Gastrocnemius medialis (tissue), 4 donors: ENCODE results near the gene STX8. TPM values are rescaled to one million over a fixed set of nuclear protein-coding genes. Genes with fewer than 3 reads are reported as not detected.

Experiments used
- ATAC-seq, 2 donors: fragments of 150-250 bp; one replicate each; pipeline ENCODE4 v1.9.1; 2016
- DNase-seq, 2 donors: peaks; one replicate each; pipeline ENCODE4 v3.0.0-alpha.2; 2019
- H3K27ac ChIP-seq, 4 donors: fragments of 200-600 bp; sonication (generic); 1 replicate in 1 of 4; 2 replicates in 3 of 4; pipeline ENCODE4 v1.5.1; 2016 to 2018; ENCODE audit warnings: mild to moderate bottlenecking in 2 of 4, moderate library complexity in 1 of 4
- H3K27me3 ChIP-seq, 3 donors: fragments of 200-600 bp; sonication (generic) in 2 of 3; 1 replicate in 1 of 3; 2 replicates in 2 of 3; pipeline versions ENCODE4 v1.5.1 to v1.6.0; 2016 to 2019; ENCODE audit warnings: mild to moderate bottlenecking in 1 of 3, moderate library complexity in 1 of 3
- H3K36me3 ChIP-seq, 2 donors: fragments of 200-600 bp; sonication (generic) in 1 of 2; one replicate each; pipeline ENCODE4 v1.5.1; 2017 to 2018
- H3K4me1 ChIP-seq, 2 donors: fragments of 200-600 bp; sonication (generic) in 1 of 2; one replicate each; pipeline ENCODE4 v1.5.1; 2016 to 2017; ENCODE audit warnings: mild to moderate bottlenecking in 2 of 2
- H3K4me3 ChIP-seq, 4 donors: fragments of 200-600 bp; sonication (generic) in 3 of 4; 1 replicate in 1 of 4; 2 replicates in 3 of 4; pipeline ENCODE4 v1.5.1; 2016 to 2019; ENCODE audit warnings: mild to moderate bottlenecking in 2 of 4
- H3K9me3 ChIP-seq, 3 donors: fragments of 200-600 bp; sonication (generic) in 2 of 3; 1 replicate in 1 of 3; 2 replicates in 2 of 3; pipeline ENCODE4 v1.5.1; 2016 to 2019
- POLR2A ChIP-seq, 2 donors: fragments of 450-650 bp; IDR thresholded peaks; one replicate each; pipeline ENCODE4 v1.6.1; 2017; ENCODE audit warnings: antibody characterized with exemption in 2 of 2, mild to moderate bottlenecking in 2 of 2, moderate library complexity in 2 of 2
- in situ Hi-C, 4 donors: fragments of 200-750 bp; cut with MboI; loops; one replicate each; pipeline versions ENCODE4 v1.15.0 to v1.8.0; 2017; ENCODE audit warnings: low sequenced_read_pairs in 4 of 4
- intact Hi-C: fragments of 100-400 bp; cut with DNase I; formaldehyde crosslinking; loops from one replicate; pipeline ENCODE4 v1.15.1; 2023; ENCODE audit warnings: low total_unique reads
- total RNA-seq, 4 donors: library from RNA; depleted of rRNA; stranded (reverse); fragments of >200 nt; gene quantifications; one replicate each; pipeline versions ENCODE4 v1.1.0 to v1.2.3, GENCODE V29; 2016
- TF ChIP-seq, protein P1 (sequence below), 5 experiments: fragments of 450-650 bp in 3 of 5; fragments of 200-600 bp in 2 of 5; sonication (generic) in 2 of 5; IDR thresholded peaks in 4 of 5; conservative IDR thresholded peaks in 1 of 5; 1 replicate in 4 of 5; 2 replicates in 1 of 5; pipeline ENCODE4 v1.5.1; 2016 to 2019; ENCODE audit warnings: antibody characterized with exemption in 5 of 5, mild to moderate bottlenecking in 3 of 5, moderate library complexity in 3 of 5

STX8 gene
- total RNA-seq, 4 donors from 2014 or later = 39.1 to 67.7 (median 58.2) TPM

- H3K36me3 ChIP-seq = no peaks in the 10 kb centered on the region
- ATAC-seq = no peak
- H3K4me3 ChIP-seq = no peak overlapping the region
- no peaks in the 10 kb centered on the region for H3K4me1 ChIP-seq
- no peaks in the 10 kb centered on the region for H3K9me3 ChIP-seq
- no peak for DNase-seq
- in situ Hi-C loops (no loop called here), intact Hi-C loops (loop anchor here (2.0 kb wide), 1 partner anchor 68 kb away; no protein-coding TSS in a partner anchor)
- TF ChIP-seq POLR2A (IDR thresholded peaks at IDR 0.05) = no peak
- TF ChIP-seq, protein P1, sequence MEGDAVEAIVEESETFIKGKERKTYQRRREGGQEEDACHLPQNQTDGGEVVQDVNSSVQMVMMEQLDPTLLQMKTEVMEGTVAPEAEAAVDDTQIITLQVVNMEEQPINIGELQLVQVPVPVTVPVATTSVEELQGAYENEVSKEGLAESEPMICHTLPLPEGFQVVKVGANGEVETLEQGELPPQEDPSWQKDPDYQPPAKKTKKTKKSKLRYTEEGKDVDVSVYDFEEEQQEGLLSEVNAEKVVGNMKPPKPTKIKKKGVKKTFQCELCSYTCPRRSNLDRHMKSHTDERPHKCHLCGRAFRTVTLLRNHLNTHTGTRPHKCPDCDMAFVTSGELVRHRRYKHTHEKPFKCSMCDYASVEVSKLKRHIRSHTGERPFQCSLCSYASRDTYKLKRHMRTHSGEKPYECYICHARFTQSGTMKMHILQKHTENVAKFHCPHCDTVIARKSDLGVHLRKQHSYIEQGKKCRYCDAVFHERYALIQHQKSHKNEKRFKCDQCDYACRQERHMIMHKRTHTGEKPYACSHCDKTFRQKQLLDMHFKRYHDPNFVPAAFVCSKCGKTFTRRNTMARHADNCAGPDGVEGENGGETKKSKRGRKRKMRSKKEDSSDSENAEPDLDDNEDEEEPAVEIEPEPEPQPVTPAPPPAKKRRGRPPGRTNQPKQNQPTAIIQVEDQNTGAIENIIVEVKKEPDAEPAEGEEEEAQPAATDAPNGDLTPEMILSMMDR (IDR thresholded peaks at IDR 0.05 in 4 of 5, conservative IDR thresholded peaks at IDR 0.05 in 1 of 5) = no peak
- no peaks in the 10 kb centered on the region for H3K27me3 ChIP-seq
- no peak overlapping the region for H3K27ac ChIP-seq
Measured at GRCh38 chr17:9233271-9233599, 342.4 kb downstream of the STX8 start.

- H3K36me3 ChIP-seq = no peaks in the 10 kb centered on the region
- no peaks in the 10 kb centered on the region for H3K27me3 ChIP-seq
- H3K4me3 ChIP-seq = no peak overlapping the region
- TF ChIP-seq, protein P1 (IDR thresholded peaks at IDR 0.05 in 4 of 5, conservative IDR thresholded peaks at IDR 0.05 in 1 of 5) = no peak
- no peak for TF ChIP-seq POLR2A (IDR thresholded peaks at IDR 0.05)
- no peak overlapping the region for H3K27ac ChIP-seq
- in situ Hi-C loops (no loop called here), intact Hi-C loops (loop anchor here (2.0 kb wide), 1 partner anchor 68 kb away; no protein-coding TSS in a partner anchor)
- no peaks in the 10 kb centered on the region for H3K4me1 ChIP-seq
- DNase-seq = no peak
- ATAC-seq = no peak
- no peaks in the 10 kb centered on the region for H3K9me3 ChIP-seq
Measured at GRCh38 chr17:9232591-9233270, 342.9 kb downstream of the STX8 start.

GRCh38 chr17:9232155-9232475 is 343.5 kb downstream of the STX8 start:
- ATAC-seq = no peak
- Histone ChIP-seq H3K4me3 (no peak overlapping the region), H3K27me3 (no peaks in the 10 kb centered on the region), H3K36me3 (no peaks in the 10 kb centered on the region), H3K4me1 (no peaks in the 10 kb centered on the region), H3K27ac (no peak overlapping the region), H3K9me3 (no peaks in the 10 kb centered on the region)
- in situ Hi-C loops = no loop called here
- no peak for TF ChIP-seq POLR2A (IDR thresholded peaks at IDR 0.05)
- TF ChIP-seq, protein P1 (IDR thresholded peaks at IDR 0.05 in 4 of 5, conservative IDR thresholded peaks at IDR 0.05 in 1 of 5) = no peak
- intact Hi-C loops = loop anchor here (2.0 kb wide), 1 partner anchor 67 kb away; no protein-coding TSS in a partner anchor
- DNase-seq = no peak

DNA sequence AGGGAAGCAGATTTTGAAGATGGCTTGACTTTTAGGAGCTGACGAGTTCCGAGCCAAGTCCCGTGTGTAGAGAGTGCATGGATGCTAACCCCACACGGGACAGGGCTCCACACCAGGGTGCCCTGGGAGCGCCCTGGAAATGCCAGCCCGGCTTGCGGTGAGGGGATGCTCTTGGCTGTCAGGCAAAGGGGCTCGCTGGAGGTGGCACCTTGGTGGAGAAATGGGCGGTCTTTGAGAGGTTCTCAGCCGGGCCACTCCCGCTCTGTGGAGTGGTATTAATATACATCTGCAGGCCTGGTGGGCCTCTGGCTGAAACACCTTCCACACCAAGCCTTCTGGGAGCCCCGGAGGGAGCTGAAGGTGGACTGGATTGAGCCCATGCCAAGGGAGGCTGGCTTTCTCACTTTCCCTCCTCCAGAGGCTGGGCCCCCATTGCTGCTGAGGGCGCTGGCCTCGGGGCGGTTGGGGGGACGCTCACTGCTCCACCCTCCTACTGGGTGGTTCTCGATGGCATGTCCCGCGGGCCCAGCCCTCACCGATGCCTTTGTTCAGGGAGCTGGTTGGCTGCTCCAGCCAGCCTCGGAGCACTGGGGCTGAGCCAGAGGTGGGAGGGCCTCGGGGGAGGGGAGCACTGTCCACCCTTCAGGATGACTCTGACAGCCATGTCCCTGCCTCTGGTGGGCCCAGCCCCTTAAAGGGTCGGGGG is 344.0 kb downstream of the STX8 start:
- ATAC-seq = no peak
- Histone ChIP-seq H3K4me3 (no peak overlapping the region), H3K9me3 (no peaks in the 10 kb centered on the region), H3K36me3 (no peaks in the 10 kb centered on the region), H3K27ac (no peak overlapping the region), H3K27me3 (no peaks in the 10 kb centered on the region), H3K4me1 (no peaks in the 10 kb centered on the region)
- intact Hi-C loops = loop anchor here (2.0 kb wide), 1 partner anchor 67 kb away; no protein-coding TSS in a partner anchor
- no peak for DNase-seq
- in situ Hi-C loops = no loop called here
- no peak for TF ChIP-seq POLR2A (IDR thresholded peaks at IDR 0.05)
- TF ChIP-seq, protein P1 (IDR thresholded peaks at IDR 0.05 in 4 of 5, conservative IDR thresholded peaks at IDR 0.05 in 1 of 5) = no peak
